K562 (cell line): Measurements from ENCODE around the gene TMEM88. TPM values are rescaled to one million over a fixed set of nuclear protein-coding genes. Genes with fewer than 3 reads are reported as not detected.
A peak's percentile ranks its signal among the peaks of the same experiment; 100 is the strongest.

ENCODE experiments used
- ATAC-seq: fragments of 200-7000 bp; cut with Tn5 transposase; 3 replicates; pipeline ENCODE4 v1.9.1; 2020; ENCODE audit warnings: moderate library complexity
- BruUV-seq: library from RNA; stranded (reverse); fragments of 400-500 nt; replicated peaks from 2 replicates; lab custom pipeline; 2021; lab: Mats Ljungman, UMichigan
- CTCF ChIA-PET: fragments of 300-600 bp; formaldehyde crosslinking; extraction: SDS; loops from one replicate; lab custom pipeline; 2021; ENCODE audit warnings: low intra/inter-chr PET ratio; lab: Yijun Ruan, JAX
- POLR2A ChIA-PET: fragments of 300-600, 350-650 bp; sonication (Branson Sonifier 250); formaldehyde crosslinking; extraction: SDS; loops from one replicate; lab custom pipeline; 2021; ENCODE audit warnings: antibody characterized with exemption, inconsistent platforms; lab: Yijun Ruan, JAX
- DNase-seq, 4 experiments: peaks; one replicate each; pipeline versions ENCODE4 v3.0.0 to v3.0.0-alpha.2; 2011 to 2018; ENCODE audit warnings: low spot score in 3 of 4, mixed read lengths in 3 of 4; ENCODE audit errors: extremely low read depth in 1 of 4
- FAIRE-seq: peaks from 2 replicates; lab custom pipeline; 2011; peaks lifted over from hg19 to GRCh38; lab: Jason Lieb, UNC
- H2AFZ ChIP-seq: 2 replicates; pipeline ENCODE4 v1.6.0; 2011; ENCODE audit warnings: low read depth, low read length, control low read depth, inconsistent platforms
- H3K27ac ChIP-seq: fragments of 200-600 bp; 3 replicates; pipeline ENCODE4 v1.8.0; 2011; ENCODE audit warnings: low read depth, mild to moderate bottlenecking, control low read depth, inconsistent platforms, low read length, moderate library complexity, mixed read lengths; ENCODE audit errors: extremely low read depth
- H3K27me3 ChIP-seq, 2 experiments: fragments of 300-600 bp in 1 of 2; 2 replicates in 1 of 2; 3 replicates in 1 of 2; pipeline versions ENCODE4 v1.6.0 to v1.8.0; 2011; ENCODE audit warnings: inconsistent platforms in 2 of 2, low read length in 2 of 2, mild to moderate bottlenecking in 1 of 2, mixed read lengths in 1 of 2, moderate library complexity in 1 of 2; ENCODE audit not compliant: control insufficient read depth in 2 of 2, insufficient read depth in 2 of 2
- H3K36me3 ChIP-seq: fragments of 300-600 bp; 3 replicates; pipeline ENCODE4 v1.8.0; 2011; ENCODE audit warnings: mild to moderate bottlenecking, low read length, inconsistent platforms; ENCODE audit not compliant: control insufficient read depth, insufficient read depth
- H3K4me1 ChIP-seq, 2 experiments: fragments of 200-600 bp in 1 of 2; replicated peaks in 1 of 2; 2 replicates in 1 of 2; 3 replicates in 1 of 2; pipeline versions ENCODE4 v1.5.1 to v1.8.0; 2011; ENCODE audit warnings: inconsistent platforms in 2 of 2, low read length in 2 of 2, mild to moderate bottlenecking in 1 of 2, mixed read lengths in 1 of 2, moderate library complexity in 1 of 2; ENCODE audit not compliant: control insufficient read depth in 2 of 2, insufficient read depth in 2 of 2
- H3K4me2 ChIP-seq: 2 replicates; pipeline ENCODE4 v1.6.1; 2011; ENCODE audit warnings: low read length, control low read depth, inconsistent platforms, mixed read lengths; ENCODE audit not compliant: insufficient read depth
- H3K4me3 ChIP-seq: fragments of 200-600 bp; sonication (generic), shearing (Covaris generic); 2 replicates; pipeline ENCODE4 v1.5.1; 2016; ENCODE audit warnings: control low read depth, inconsistent platforms
- H3K79me2 ChIP-seq: fragments of 200-600 bp; 3 replicates; pipeline ENCODE4 v1.8.0; 2011; ENCODE audit warnings: low read length, inconsistent platforms; ENCODE audit not compliant: control insufficient read depth, insufficient read depth
- H3K9ac ChIP-seq, 2 experiments: 2 replicates each; pipeline versions ENCODE4 v1.6.0 to v1.6.1; 2011; ENCODE audit warnings: low read depth in 2 of 2, low read length in 2 of 2, control low read depth in 1 of 2, inconsistent platforms in 1 of 2, mild to moderate bottlenecking in 1 of 2, mixed read lengths in 1 of 2; ENCODE audit not compliant: insufficient read depth in 1 of 2
- H3K9me1 ChIP-seq: one replicate; pipeline ENCODE4 v1.6.0; 2011; ENCODE audit warnings: inconsistent platforms, mild to moderate bottlenecking, low read length, moderate library complexity; ENCODE audit not compliant: control insufficient read depth, insufficient read depth
- H3K9me3 ChIP-seq: replicated peaks from 2 replicates; pipeline ENCODE4 v1.5.1; 2011; ENCODE audit warnings: low read depth, low read length, inconsistent platforms; ENCODE audit not compliant: control insufficient read depth, insufficient read depth
- H4K20me1 ChIP-seq: replicated peaks from 2 replicates; pipeline ENCODE4 v1.6.1; 2011; ENCODE audit warnings: low read length, inconsistent platforms, mixed read lengths; ENCODE audit not compliant: control insufficient read depth, insufficient read depth
- GABPA ChIP-seq: fragments of 200-800 bp; sonication (Bioruptor generic); conservative IDR thresholded peaks from 2 replicates; pipeline ENCODE4 v1.6.1; 2016; ENCODE audit warnings: low read depth, missing genetic modification characterization, missing compliant biosample characterization
- GTF2E2 ChIP-seq: fragments of 200-800 bp; sonication (Bioruptor generic); IDR thresholded peaks from 2 replicates; pipeline ENCODE4 v1.6.1; 2016; ENCODE audit warnings: missing genetic modification characterization, missing compliant biosample characterization
- JUNB ChIP-seq: fragments of 450-650 bp; formaldehyde crosslinking; conservative IDR thresholded peaks from 2 replicates; pipeline ENCODE4 v1.4.0; 2020; ENCODE audit warnings: mild to moderate bottlenecking
- RBBP5 ChIP-seq: fragments of 200-600 bp; sonication (generic); IDR thresholded peaks from 2 replicates; pipeline ENCODE4 v1.6.1; 2012; ENCODE audit warnings: borderline replicate concordance, mild to moderate bottlenecking, low read length, control low read depth, inconsistent platforms; ENCODE audit not compliant: insufficient read depth, poor library complexity, severe bottlenecking
- RBM17 ChIP-seq: fragments of 200-400 bp; formaldehyde crosslinking; IDR thresholded peaks from 2 replicates; pipeline ENCODE4 v1.6.1; 2017; ENCODE audit warnings: low read depth, mild to moderate bottlenecking, low read length, borderline replicate concordance
- TFAP4 ChIP-seq: sonication (generic); formaldehyde crosslinking; IDR thresholded peaks from 2 replicates; pipeline ENCODE4 v1.8.0; 2022; ENCODE audit warnings: missing genetic modification reagents, mild to moderate bottlenecking, moderate library complexity, borderline replicate concordance
- THAP12 ChIP-seq: fragments of 250-450 bp; sonication (Bioruptor Pico); IDR thresholded peaks from 2 replicates; pipeline ENCODE4 v1.9.0; 2021; ENCODE audit warnings: mild to moderate bottlenecking, inconsistent platforms
- U2AF1 ChIP-seq: fragments of 200-400 bp; formaldehyde crosslinking; optimal IDR thresholded peaks from 2 replicates; pipeline ENCODE3; 2017; ENCODE audit warnings: mild to moderate bottlenecking, low read depth, low read length, moderate library complexity
- ZNF740 ChIP-seq, 3 experiments: fragments of 200-800 bp in 1 of 3; sonication (Bioruptor generic) in 1 of 3; sonication (generic) in 1 of 3; formaldehyde crosslinking in 1 of 3; IDR thresholded peaks; 2 replicates each; pipeline versions ENCODE4 v1.6.1 to v1.8.0; 2016 to 2022; ENCODE audit warnings: mild to moderate bottlenecking in 2 of 3, missing compliant biosample characterization in 2 of 3, missing genetic modification characterization in 2 of 3, missing genetic modification reagents in 1 of 3
- ZNF79 ChIP-seq: fragments of 250-450 bp; sonication (Bioruptor Pico); IDR thresholded peaks from 2 replicates; pipeline ENCODE4 v1.4.0; 2020; ENCODE audit warnings: low read depth, mild to moderate bottlenecking, moderate library complexity
- WGBS: fragments of 100-300 bp; shearing (Covaris generic); methylation state at CpG from one replicate; pipeline ENCODE4 v1.1.6; 2016; ENCODE audit warnings: low coverage, mixed read lengths; ENCODE audit not compliant: insufficient coverage; ENCODE audit errors: missing lambda C conversion rate; 5-methylcytosine and 5-hydroxymethylcytosine counted together
- in situ Hi-C: fragments of 300-500 bp; cut with MboI; formaldehyde crosslinking; loops from 4 replicates; pipeline ENCODE4 v1.15.0; 2018; ENCODE audit warnings: inconsistent platforms, mixed read lengths
- intact Hi-C: fragments of 100-400 bp; cut with micrococcal nuclease; formaldehyde crosslinking; loops from 2 replicates; pipeline ENCODE4 v1.14.2; 2022
- polyA plus RNA-seq, 8 experiments: library from polyadenylated mRNA; depleted of rRNA in 4 of 8; stranded (reverse) in 5 of 8; unstranded in 3 of 8; fragments of >200 nt; fragmentation: Nextera tagmentation in 2 of 8; fragmentation: Illumina TruSeq in 1 of 8; extraction: Ambion mirVana in 2 of 8; extraction: Trizol in 1 of 8; gene quantifications; 2 replicates each; pipeline versions ENCODE4 v1.2.1 to v1.2.3, GENCODE V29; 2011 to 2014; ENCODE audit warnings: inconsistent platforms in 1 of 8, missing spikeins in 1 of 8
- total RNA-seq, 7 experiments: library from RNA; depleted of rRNA in 6 of 7; stranded (reverse); fragments of >200 nt in 6 of 7; fragmentation: Illumina TruSeq in 2 of 7; extraction: Trizol in 2 of 7; gene quantifications; 2 replicates each; pipeline versions ENCODE4 v1.2.1 to v1.2.3, GENCODE V29; 2011 to 2021; ENCODE audit warnings: low replicate concordance in 1 of 7
- TF ChIP-seq, protein P1 (sequence below): conservative IDR thresholded peaks from 2 replicates; pipeline ENCODE4 v1.6.1; 2011; ENCODE audit warnings: low read depth, mild to moderate bottlenecking, low read length; ENCODE audit not compliant: control insufficient read depth

TMEM88 gene
- total and polyA plus RNA-seq, 9 of the 15 experiments (the other 6 are each of a cell fraction or from before 2014, with no cell fraction given), result 0.10 to 1.4 (median 0.36) TPM; not detected in 3

DNA sequence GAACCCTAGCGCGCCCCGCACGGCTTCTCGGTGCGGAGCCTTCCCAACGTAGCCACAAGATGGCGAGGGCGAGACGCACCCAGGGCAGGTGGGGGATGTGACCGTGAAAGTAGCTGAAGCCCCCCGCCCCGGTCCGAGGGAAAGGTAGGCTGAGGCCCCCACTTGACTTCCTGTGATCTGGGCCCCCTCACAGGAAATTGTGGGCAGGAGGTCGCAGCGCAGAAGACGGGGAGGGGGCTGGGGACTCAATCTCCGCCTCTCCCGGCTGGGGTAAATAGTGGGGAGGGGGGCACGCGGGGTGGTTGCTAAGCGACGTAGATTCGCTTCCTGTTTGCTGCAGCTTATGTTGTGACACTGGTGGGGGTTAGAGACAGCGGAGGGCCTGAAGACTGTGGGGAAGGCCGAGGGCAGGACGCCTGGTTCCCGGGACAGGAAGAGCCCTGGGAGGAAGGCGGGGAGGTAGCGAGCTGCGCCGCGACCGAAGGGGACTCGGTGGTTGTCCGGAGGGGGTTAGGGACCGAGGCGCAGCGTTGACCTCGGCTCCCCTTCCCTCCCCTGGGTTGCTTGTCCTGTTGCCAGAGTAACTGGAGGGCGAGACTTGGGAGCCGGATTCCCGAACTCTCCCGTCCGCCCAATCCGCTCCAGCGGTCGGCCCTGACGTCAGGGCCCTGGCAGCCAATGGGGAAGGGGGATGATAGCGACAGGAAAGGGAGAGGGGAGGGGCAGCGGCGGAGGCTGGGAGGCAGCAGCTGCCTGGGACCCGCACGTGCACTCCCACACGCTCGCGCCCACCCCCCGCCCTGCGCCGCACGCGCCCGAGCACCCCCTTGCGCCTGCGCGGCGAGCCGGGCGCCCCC is 19.7 kb upstream of the TMEM88 start:
- H3K9me3 ChIP-seq, result no peaks in the 10 kb centered on the region
- DNase-seq (peak; percentile 84 to 96 (median 90)), FAIRE-seq (peak; percentile 98), ATAC-seq (peak; percentile 65)
- H3K27me3 ChIP-seq, result peaks cover 8 to 14% of the 10 kb centered on the region in 2 experiments; a peak in 4 of 5 replicates
- H3K27ac ChIP-seq, result peak overlapping the region; percentile 85
- peaks cover 3% of the 10 kb centered on the region; the same call in 1 of the 3 replicates for H3K36me3 ChIP-seq
- peak overlapping the region; percentile 77 to 91; a peak in 3 of 4 replicates for H3K9ac ChIP-seq
- 0% methylated on average over 21 of the region's 69 CpGs for WGBS
- POLR2A ChIA-PET, result interaction anchor here (0.6 to 1.3 kb wide), 7 partner anchors 10 to 515 kb away, joined by 3 to 4 read pairs (median 4); partner anchors contain the start of genes NAA38 and TP53
- H3K4me1 ChIP-seq, result peaks cover 34 to 50% of the 10 kb centered on the region in 2 experiments
- in situ Hi-C loops (no loop called here), intact Hi-C loops (loop anchor here (2.0 to 10.0 kb wide), 3 partner anchors 22 to 290 kb away; partner anchors contain the start of genes HES7 and NAA38)
- H2AFZ ChIP-seq, result peak overlapping the region; percentile 87
- BruUV-seq, result no TSS peak
- peak overlapping the region; percentile 65 for H3K4me3 ChIP-seq
- CTCF ChIA-PET, result no interaction called here
- peaks cover 16% of the 10 kb centered on the region for H3K79me2 ChIP-seq
- H3K4me2 ChIP-seq, result peak overlapping the region; percentile 88
- no peaks in the 10 kb centered on the region for H3K9me1 ChIP-seq
- no peaks in the 10 kb centered on the region for H4K20me1 ChIP-seq
- TF ChIP-seq GTF2E2 (tag), result no peak
- peak; percentile 60 for TF ChIP-seq RBBP5
- TF ChIP-seq U2AF1, result no peak
- TF ChIP-seq RBM17, result no peak
- TF ChIP-seq GABPA (tag), result peak; percentile 39; the same call in 1 of the 2 replicates
- no peak for TF ChIP-seq THAP12
- TF ChIP-seq, protein P1, sequence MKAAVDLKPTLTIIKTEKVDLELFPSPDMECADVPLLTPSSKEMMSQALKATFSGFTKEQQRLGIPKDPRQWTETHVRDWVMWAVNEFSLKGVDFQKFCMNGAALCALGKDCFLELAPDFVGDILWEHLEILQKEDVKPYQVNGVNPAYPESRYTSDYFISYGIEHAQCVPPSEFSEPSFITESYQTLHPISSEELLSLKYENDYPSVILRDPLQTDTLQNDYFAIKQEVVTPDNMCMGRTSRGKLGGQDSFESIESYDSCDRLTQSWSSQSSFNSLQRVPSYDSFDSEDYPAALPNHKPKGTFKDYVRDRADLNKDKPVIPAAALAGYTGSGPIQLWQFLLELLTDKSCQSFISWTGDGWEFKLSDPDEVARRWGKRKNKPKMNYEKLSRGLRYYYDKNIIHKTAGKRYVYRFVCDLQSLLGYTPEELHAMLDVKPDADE, result 0 out of 2 replicates have a peak, but pooled peaks have one; percentile 15
- no peak for TF ChIP-seq JUNB
- TF ChIP-seq ZNF79 (CRISPR knock-in tag), result no peak
- TF ChIP-seq TFAP4 (CRISPR knock-in tag), result peak; percentile 86
- peak; percentile 51; the same call in 1 of the 2 replicates for TF ChIP-seq ZNF740 (CRISPR knock-in tag; IDR thresholded peaks at IDR 0.05)
- TF ChIP-seq ZNF740 (tag; IDR thresholded peaks at IDR 0.05), result no peak; a peak in 1 of 4 replicates
